Measurements from ENCODE around the gene NDUFB8.

NDUFB8 gene

DNA sequence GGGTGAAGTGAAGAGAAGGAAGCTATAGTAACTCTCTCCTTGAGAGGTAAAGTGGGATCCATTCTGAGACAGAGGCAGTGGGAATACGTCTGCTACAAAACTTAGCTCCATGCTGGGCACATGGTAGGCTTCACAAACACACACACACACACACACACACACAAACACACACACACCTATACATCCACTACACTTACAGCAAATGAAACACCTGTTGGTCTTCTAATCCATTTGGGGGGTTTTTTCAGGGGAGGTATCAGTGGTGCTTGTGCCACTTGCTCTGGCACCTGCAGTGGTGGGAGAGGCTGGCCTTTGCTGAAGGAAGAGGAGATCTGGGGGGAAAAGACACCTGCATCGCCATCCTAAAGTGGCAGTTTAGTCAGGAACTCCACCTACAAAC, 24.5 kb downstream of the NDUFB8 start:
- H3K36me3 Mint-ChIP-seq: peaks cover 17% of the 10 kb centered on the region
- H3K27me3 Mint-ChIP-seq: no peaks in the 10 kb centered on the region
- no peak overlapping the region for H3K27ac Mint-ChIP-seq
- no peaks in the 10 kb centered on the region for H3K9me3 Mint-ChIP-seq (ENCODE audit: low read depth)
- H3K4me1 Mint-ChIP-seq (ENCODE audit: low read depth): peaks cover 54% of the 10 kb centered on the region
- H3K4me3 Mint-ChIP-seq: no peak overlapping the region

DNA sequence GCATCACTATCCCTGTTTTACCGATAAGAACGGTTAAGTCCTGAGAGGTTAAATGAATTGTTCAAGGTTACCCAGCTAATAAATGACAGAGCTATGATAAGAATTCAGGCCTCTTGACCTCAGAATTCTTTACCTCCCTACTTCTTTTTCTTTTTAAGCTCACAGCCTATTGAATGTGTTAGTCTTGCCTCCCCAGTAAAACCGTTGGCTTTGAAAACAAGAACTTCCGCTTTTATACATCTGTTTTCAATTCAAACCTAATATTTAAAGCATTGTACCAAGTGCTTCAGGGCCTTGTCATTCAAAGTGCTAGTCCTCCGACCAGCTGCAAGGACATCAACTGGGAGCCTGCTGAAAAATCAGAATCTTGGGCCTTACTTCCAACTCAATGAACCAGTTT, 25.6 kb downstream of the NDUFB8 start:
- no peak overlapping the region for H3K27ac Mint-ChIP-seq
- H3K4me3 Mint-ChIP-seq: no peak overlapping the region
- H3K36me3 Mint-ChIP-seq: peaks cover 23% of the 10 kb centered on the region
- H3K9me3 Mint-ChIP-seq (ENCODE audit: low read depth): no peaks in the 10 kb centered on the region
- peaks cover 46% of the 10 kb centered on the region for H3K4me1 Mint-ChIP-seq (ENCODE audit: low read depth)
- H3K27me3 Mint-ChIP-seq: no peaks in the 10 kb centered on the region

DNA sequence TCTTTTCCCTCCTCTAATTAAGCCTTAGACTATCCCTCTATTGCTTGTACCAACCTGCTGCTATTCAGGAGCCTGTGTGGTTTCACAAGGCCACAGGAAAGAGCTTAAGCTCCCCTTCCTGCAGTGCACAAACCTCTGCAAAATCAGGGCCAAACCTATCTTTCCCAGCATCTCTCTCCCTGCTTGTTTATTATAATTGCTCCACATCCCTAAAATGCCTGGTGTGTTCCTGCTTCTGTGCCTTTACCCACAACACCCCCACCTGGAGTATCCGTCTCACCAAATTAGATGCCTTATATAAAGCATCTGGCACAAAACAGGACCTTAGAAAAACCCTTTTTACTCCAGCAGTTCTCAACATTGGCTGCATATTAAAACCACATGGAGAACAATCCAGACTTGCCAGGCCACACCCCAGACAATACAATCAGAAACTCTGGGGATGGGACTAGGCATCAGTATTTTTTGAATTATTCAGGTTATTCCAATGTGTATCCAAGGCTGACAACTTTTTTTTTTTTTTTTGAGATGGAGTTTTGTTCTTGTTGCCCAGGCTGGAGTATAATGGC, 26.7 kb downstream of the NDUFB8 start:
- no peak overlapping the region for H3K27ac Mint-ChIP-seq
- no peak overlapping the region for H3K4me3 Mint-ChIP-seq
- peaks cover 40% of the 10 kb centered on the region for H3K4me1 Mint-ChIP-seq (ENCODE audit: low read depth)
- no peaks in the 10 kb centered on the region for H3K27me3 Mint-ChIP-seq
- H3K36me3 Mint-ChIP-seq: peaks cover 22% of the 10 kb centered on the region
- H3K9me3 Mint-ChIP-seq (ENCODE audit: low read depth): no peaks in the 10 kb centered on the region

DNA sequence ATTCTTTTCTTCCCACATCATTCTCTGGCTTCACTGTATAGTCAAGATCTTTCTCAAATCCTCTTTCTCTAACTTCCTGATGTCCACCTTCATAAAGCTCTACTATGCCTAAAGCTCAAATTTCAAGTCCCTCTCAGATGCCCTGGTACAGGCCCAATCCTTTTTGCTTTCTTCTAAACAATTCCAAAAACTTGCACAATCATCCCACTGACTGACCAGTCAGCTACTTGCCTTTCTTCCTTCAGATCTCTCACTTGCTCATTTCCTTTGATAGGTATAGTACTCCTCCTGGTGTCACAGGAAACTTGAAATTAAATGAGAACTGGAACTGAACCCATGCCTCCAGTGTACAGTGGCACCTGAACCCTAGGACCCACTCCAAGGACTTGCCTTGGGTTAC, 28.2 kb downstream of the NDUFB8 start:
- Mint-ChIP-seq H3K4me1 (ENCODE audit: low read depth) (peaks cover 24% of the 10 kb centered on the region), H3K27ac (no peak overlapping the region), H3K36me3 (peaks cover 22% of the 10 kb centered on the region), H3K9me3 (ENCODE audit: low read depth) (no peaks in the 10 kb centered on the region), H3K4me3 (no peak overlapping the region), H3K27me3 (no peaks in the 10 kb centered on the region)

DNA sequence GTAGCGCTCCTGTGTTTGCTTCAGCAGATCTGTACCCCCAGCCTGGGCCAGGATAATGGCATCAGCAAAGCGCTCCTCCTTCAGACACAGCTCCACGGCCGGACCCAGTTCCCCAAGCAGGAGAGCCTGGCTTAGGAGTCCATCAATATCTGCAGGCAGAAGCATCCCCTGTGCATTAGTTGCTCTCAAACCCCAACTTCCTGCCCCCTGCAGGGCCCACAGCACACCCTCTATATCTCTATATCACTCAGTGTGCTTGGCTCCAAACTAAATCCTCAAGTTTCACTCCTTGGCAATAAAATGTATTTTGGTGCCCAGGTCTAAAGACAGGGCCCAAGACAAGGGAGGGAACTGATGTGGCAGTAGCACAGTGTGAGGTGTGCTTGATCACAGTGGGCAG, 31.6 kb downstream of the NDUFB8 start:
- Mint-ChIP-seq H3K36me3 (peaks cover 24% of the 10 kb centered on the region), H3K27ac (no peak overlapping the region), H3K4me3 (no peak overlapping the region), H3K27me3 (no peaks in the 10 kb centered on the region), H3K4me1 (ENCODE audit: low read depth) (peaks cover 11% of the 10 kb centered on the region), H3K9me3 (ENCODE audit: low read depth) (no peaks in the 10 kb centered on the region)

DNA sequence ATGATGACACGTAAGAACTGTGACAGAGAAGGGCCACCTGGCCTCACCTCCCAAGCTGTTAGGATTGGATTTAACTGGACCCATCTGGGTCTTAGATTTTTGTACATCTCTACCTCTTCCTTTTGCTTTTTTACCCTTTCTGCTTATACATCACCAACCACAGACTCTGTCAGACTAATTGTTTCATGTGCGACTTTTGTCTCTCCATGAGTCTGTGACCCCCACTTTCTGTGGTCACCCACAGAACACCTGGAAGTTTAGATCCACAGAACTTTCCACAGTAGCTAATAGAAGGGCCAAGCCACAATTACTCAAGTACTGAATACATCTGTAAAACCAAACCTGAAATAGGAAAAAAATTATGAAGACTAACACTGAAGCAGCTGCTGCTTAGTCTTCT, 33.1 kb downstream of the NDUFB8 start:
- H3K27me3 Mint-ChIP-seq: no peaks in the 10 kb centered on the region
- H3K4me1 Mint-ChIP-seq (ENCODE audit: low read depth): peaks cover 8% of the 10 kb centered on the region
- no peaks in the 10 kb centered on the region for H3K9me3 Mint-ChIP-seq (ENCODE audit: low read depth)
- H3K4me3 Mint-ChIP-seq: no peak overlapping the region
- H3K36me3 Mint-ChIP-seq: peaks cover 28% of the 10 kb centered on the region
- H3K27ac Mint-ChIP-seq: no peak overlapping the region

DNA sequence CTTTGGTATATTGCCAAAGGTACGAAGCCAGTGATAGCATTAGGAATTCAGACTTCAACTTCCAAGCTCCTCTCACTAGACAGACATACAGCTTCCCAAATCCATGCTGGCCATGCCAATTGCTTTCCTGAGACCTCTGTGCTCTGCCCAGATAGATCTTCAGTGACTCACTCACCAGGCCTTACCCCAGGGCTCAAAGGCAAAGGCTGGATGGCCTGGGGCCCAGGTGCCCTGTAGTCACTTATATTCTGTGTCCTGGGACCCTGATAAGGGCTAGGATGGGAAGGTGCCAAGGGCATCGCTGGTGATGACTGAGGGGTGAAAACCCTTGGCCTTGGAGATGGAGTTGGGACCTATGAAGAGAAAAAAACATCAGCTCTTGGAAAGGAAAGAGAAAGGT, 39.1 kb downstream of the NDUFB8 start:
- Mint-ChIP-seq H3K4me3 (no peak overlapping the region), H3K27me3 (no peaks in the 10 kb centered on the region), H3K27ac (no peak overlapping the region), H3K4me1 (ENCODE audit: low read depth) (no peaks in the 10 kb centered on the region), H3K9me3 (ENCODE audit: low read depth) (no peaks in the 10 kb centered on the region), H3K36me3 (peaks cover 18% of the 10 kb centered on the region)

DNA sequence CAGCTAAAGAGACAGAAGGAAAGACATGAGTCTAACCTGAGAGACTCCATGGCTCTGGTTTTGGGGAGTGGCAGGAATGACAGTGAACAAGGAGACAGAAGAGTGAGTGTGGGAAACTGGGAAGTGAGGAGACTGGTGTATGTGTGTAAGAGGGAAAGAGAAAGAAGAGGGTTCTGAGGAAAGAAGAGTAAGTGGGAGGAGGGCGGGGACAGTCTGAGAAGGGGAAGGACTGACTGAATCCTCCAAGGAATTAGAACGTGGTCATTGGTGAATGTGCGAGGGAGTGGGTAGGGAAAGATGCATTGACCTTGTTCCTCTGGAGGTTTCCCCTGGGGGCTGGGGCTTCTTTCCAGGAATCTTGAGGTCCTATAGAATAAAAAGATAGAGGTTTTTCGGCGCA, 40.3 kb downstream of the NDUFB8 start:
- Mint-ChIP-seq H3K27ac (no peak overlapping the region), H3K27me3 (no peaks in the 10 kb centered on the region), H3K9me3 (ENCODE audit: low read depth) (no peaks in the 10 kb centered on the region), H3K4me3 (no peak overlapping the region), H3K4me1 (ENCODE audit: low read depth) (no peaks in the 10 kb centered on the region), H3K36me3 (peaks cover 17% of the 10 kb centered on the region)

DNA sequence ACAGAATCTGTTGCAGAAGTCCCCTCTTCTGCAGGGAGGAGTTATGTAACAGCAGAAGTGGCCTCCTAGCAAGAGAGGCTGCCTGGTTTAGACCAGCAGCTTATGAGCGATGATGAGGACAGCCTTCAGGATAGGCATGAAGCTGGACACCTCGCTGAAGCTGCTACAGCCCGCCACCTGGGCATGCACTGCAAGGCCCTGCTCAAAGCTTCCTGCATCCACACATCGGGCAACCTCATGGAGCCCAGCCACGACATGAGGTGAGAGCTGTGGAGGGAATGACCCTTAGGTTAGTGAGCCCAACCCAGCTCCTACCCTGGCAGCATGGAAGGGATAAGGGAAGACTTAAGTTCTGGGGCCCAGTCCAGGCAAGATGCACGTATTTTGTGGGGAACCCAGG, 42.1 kb downstream of the NDUFB8 start:
- Mint-ChIP-seq H3K27me3 (no peaks in the 10 kb centered on the region), H3K4me1 (ENCODE audit: low read depth) (peaks cover 4% of the 10 kb centered on the region), H3K9me3 (ENCODE audit: low read depth) (no peaks in the 10 kb centered on the region), H3K36me3 (peaks cover 7% of the 10 kb centered on the region), H3K4me3 (no peak overlapping the region), H3K27ac (no peak overlapping the region)

DNA sequence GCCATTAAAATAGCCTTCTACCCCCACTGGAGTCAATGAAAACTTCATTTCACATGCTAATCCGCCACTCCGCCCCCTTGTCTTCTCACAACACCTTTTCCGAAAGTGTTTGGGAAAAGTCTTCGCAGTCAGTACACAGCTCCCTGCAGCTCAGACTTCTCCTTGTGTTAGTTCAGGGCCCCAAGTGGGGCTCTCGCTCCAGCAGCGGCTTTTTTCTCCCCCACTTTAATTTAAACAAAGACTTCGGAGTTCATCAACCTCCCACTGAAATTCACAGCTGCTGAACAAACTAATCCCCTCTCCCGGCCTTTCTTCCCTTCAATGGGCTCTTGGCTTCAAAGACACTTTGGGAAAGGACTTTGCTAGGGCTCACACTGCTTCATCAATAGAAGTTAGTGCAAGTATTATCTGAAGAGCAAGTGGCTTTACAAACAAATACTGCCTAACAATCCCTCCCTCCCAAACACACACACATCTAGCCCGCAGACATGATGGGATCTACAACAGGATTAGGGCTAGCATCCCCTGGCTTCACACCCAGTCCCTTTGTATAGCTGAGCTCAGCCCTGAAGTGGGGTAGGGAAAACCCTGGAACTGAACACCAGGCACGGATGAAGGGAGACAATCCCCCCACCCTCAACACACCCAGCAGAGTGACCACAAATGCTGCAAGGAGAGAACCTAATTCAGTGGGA, 43.7 kb downstream of the NDUFB8 start:
- peaks cover 5% of the 10 kb centered on the region for H3K36me3 Mint-ChIP-seq
- H3K9me3 Mint-ChIP-seq (ENCODE audit: low read depth): no peaks in the 10 kb centered on the region
- peaks cover 7% of the 10 kb centered on the region for H3K4me1 Mint-ChIP-seq (ENCODE audit: low read depth)
- H3K27me3 Mint-ChIP-seq: peaks cover 2% of the 10 kb centered on the region
- H3K27ac Mint-ChIP-seq: peak overlapping the region; percentile 41
- no peak overlapping the region for H3K4me3 Mint-ChIP-seq

DNA sequence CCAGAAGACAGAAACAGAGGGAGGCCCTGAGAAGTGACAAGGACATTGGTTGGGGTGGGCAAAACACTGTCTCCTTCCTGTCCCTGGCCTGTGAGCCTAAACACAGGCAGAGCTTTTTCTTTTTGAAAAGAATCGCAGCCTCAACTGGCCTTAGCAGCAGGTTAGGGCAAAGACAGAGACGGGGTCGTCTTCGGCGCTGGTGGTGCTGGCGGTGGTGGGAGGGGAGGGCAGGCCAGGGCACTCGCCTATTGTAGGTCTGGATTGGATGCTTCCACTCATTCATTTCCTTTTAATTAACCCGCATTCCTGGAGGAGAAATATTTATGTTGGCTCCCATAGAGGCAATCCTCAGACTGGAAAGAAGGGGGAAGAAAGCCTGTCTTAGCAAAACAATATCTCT, 44.3 kb downstream of the NDUFB8 start:
- Mint-ChIP-seq H3K9me3 (ENCODE audit: low read depth) (no peaks in the 10 kb centered on the region), H3K36me3 (peaks cover 6% of the 10 kb centered on the region), H3K4me3 (no peak overlapping the region), H3K4me1 (ENCODE audit: low read depth) (peaks cover 7% of the 10 kb centered on the region), H3K27me3 (peaks cover 3% of the 10 kb centered on the region), H3K27ac (no peak overlapping the region)

DNA sequence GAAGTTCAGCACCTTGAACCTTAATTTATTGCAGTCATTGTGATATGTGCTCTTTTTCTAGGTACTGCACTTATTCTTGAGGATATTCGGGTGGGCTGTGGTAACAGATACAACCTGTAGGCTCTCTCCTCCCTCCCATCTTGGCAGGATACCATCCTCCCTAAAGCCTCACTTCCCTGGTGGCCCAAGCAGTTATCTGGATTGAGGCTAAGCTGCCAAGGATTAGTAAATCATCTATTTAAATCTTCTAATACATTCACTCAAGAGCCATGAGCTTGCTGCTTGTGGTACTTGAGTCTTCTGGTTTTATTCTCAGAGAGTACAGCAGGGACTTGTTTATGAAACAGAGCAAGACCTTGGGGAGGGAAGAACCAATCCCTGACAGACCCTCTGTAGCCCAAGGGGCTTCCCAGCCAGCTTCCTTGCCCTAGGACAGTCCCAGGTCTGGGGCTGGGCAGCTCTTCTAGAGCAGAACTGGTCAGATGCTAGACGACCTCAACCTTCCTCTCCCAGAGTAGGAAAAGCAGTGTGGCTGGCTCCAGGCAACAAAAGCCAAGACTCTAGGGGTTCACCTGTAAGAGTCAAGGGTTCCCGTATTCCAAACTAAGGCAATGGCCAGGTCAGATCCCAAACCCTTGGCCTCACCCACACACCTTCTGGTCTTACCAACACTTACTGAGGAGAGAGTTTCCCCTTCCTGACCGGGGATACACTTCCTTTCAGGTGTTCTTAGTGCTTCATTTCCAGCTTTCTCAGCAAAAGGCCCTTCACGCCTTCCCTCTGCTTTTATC, 45.6 kb downstream of the NDUFB8 start:
- Mint-ChIP-seq H3K9me3 (ENCODE audit: low read depth) (no peaks in the 10 kb centered on the region), H3K36me3 (peaks cover 3% of the 10 kb centered on the region), H3K27ac (no peak overlapping the region), H3K4me3 (no peak overlapping the region), H3K4me1 (ENCODE audit: low read depth) (peaks cover 7% of the 10 kb centered on the region), H3K27me3 (peaks cover 13% of the 10 kb centered on the region)

DNA sequence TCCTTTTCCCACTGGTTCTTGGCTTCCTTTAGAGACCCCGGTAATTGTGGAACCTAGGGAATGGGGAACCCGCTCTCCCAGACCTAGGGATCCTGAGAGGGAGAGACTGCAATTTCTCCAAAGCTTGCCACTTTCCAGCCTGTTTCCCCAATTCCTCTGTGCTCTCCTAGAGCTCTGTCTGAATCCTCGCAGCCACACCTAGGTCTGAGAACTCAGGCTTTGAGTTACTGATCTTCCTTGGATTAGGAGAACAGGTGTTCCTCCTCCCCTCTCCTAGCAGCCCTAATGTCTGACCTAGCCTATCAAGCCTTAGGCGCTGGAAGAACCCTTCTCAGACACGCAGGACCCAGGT, 46.9 kb downstream of the NDUFB8 start:
- Mint-ChIP-seq H3K27ac (no peak overlapping the region), H3K27me3 (peaks cover 19% of the 10 kb centered on the region), H3K36me3 (peaks cover 2% of the 10 kb centered on the region), H3K4me3 (peak overlapping the region; percentile 86), H3K9me3 (ENCODE audit: low read depth) (no peaks in the 10 kb centered on the region), H3K4me1 (ENCODE audit: low read depth) (peaks cover 7% of the 10 kb centered on the region)

DNA sequence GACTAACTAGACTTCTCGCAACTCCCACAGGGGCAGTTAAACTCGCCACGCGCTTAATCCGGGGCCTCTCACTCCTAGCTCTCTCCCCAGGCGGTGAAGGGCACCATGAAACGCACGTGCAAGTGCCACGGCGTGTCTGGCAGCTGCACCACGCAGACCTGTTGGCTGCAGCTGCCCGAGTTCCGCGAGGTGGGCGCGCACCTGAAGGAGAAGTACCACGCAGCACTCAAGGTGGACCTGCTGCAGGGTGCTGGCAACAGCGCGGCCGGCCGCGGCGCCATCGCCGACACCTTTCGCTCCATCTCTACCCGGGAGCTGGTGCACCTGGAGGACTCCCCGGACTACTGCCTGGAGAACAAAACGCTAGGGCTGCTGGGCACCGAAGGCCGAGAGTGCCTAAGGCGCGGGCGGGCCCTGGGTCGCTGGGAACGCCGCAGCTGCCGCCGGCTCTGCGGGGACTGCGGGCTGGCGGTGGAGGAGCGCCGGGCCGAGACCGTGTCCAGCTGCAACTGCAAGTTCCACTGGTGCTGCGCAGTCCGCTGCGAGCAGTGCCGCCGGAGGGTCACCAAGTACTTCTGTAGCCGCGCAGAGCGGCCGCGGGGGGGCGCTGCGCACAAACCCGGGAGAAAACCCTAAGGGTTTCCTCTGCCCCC, 47.4 kb downstream of the NDUFB8 start:
- Mint-ChIP-seq H3K36me3 (peaks cover 2% of the 10 kb centered on the region), H3K27ac (no peak overlapping the region), H3K4me3 (peak overlapping the region; percentile 86), H3K4me1 (ENCODE audit: low read depth) (peaks cover 7% of the 10 kb centered on the region), H3K27me3 (peaks cover 19% of the 10 kb centered on the region), H3K9me3 (ENCODE audit: low read depth) (no peaks in the 10 kb centered on the region)

DNA sequence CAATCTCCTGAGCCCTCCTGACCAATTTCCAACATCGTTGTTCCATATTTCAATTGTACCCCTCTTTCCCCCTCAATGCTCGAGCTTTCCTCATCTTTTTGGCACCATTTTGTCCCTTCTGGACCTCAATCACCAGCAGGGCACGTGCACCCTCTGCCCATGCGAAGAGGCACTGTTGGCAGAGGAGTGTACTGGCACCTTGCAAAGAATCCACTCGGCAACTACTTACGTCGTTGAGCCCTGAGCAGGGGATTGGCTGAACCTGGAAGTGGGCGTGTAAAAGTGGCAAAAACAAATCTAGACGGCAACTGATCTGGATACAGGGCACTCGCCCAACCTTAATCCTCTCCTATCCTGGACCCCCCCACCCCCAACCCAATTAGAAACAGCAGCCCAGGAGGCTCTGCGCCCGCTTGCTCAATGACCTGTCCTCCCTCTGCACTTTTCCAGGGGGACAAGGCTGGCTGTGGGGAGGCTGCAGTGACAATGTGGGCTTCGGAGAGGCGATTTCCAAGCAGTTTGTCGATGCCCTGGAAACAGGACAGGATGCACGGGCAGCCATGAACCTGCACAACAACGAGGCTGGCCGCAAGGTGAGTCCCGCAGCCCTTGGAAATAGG, 48.1 kb downstream of the NDUFB8 start:
- H3K36me3 Mint-ChIP-seq: peaks cover 2% of the 10 kb centered on the region
- no peak overlapping the region for H3K27ac Mint-ChIP-seq
- peaks cover 7% of the 10 kb centered on the region for H3K4me1 Mint-ChIP-seq (ENCODE audit: low read depth)
- H3K27me3 Mint-ChIP-seq: peaks cover 19% of the 10 kb centered on the region
- H3K4me3 Mint-ChIP-seq: peak overlapping the region; percentile 86
- H3K9me3 Mint-ChIP-seq (ENCODE audit: low read depth): no peaks in the 10 kb centered on the region

All from activated naive CD8-positive, alpha-beta T cell (primary cell).